ENCODE measurements around the gene XYLT1. TPM values are rescaled to one million over a fixed set of nuclear protein-coding genes. Genes with fewer than 3 reads are reported as not detected.

Gene XYLT1
- total RNA-seq, 1 donor from 2014 or later = 14.7 TPM

- intact Hi-C loops (cut with micrococcal nuclease) = loop anchor here (10.0 kb wide), 1 partner anchor 246 kb away; no protein-coding TSS in a partner anchor
- H3K36me3 Mint-ChIP-seq (ENCODE audit: low read depth) = peaks cover 38% of the 10 kb centered on the region
Measured at GRCh38 chr16:17460890-17461289, 9.9 kb downstream of the XYLT1 start.

GRCh38 chr16:17459903-17460521 is 10.7 kb downstream of the XYLT1 start:
- H3K27me3 Mint-ChIP-seq = no peaks in the 10 kb centered on the region
- H3K4me3 Mint-ChIP-seq = no peak overlapping the region
- H3K4me1 Mint-ChIP-seq = peaks cover 33% of the 10 kb centered on the region
- peaks cover 35% of the 10 kb centered on the region for H3K36me3 Mint-ChIP-seq (ENCODE audit: low read depth)
- intact Hi-C loops (cut with micrococcal nuclease) = loop anchor here (10.0 kb wide), 1 partner anchor 245 kb away; no protein-coding TSS in a partner anchor
- no peak for DNase-seq
- H3K9me3 Mint-ChIP-seq = no peaks in the 10 kb centered on the region
- H3K27ac Mint-ChIP-seq = no peak overlapping the region

More at GRCh38 chr16:17460890-17461289, 9.9 kb downstream of the XYLT1 start:
- Mint-ChIP-seq H3K4me1 (peaks cover 40% of the 10 kb centered on the region), H3K9me3 (no peaks in the 10 kb centered on the region), H3K27me3 (no peaks in the 10 kb centered on the region), H3K4me3 (no peak overlapping the region), H3K27ac (peak overlapping the region; percentile 0)
- DNase-seq = no peak

- H3K9me3 Mint-ChIP-seq = no peaks in the 10 kb centered on the region
- intact Hi-C loops (cut with micrococcal nuclease) = no loop called here
- H3K27me3 Mint-ChIP-seq = no peaks in the 10 kb centered on the region
- no peak overlapping the region for H3K27ac Mint-ChIP-seq
- H3K4me3 Mint-ChIP-seq = no peak overlapping the region
- DNase-seq = no peak
- peaks cover 31% of the 10 kb centered on the region for H3K36me3 Mint-ChIP-seq (ENCODE audit: low read depth)
- peaks cover 24% of the 10 kb centered on the region for H3K4me1 Mint-ChIP-seq
Measured at GRCh38 chr16:17457997-17458396, 12.8 kb downstream of the XYLT1 start.

- H3K4me3 Mint-ChIP-seq = no peak overlapping the region
- no peak for DNase-seq
- peaks cover 28% of the 10 kb centered on the region for H3K36me3 Mint-ChIP-seq (ENCODE audit: low read depth)
- no peaks in the 10 kb centered on the region for H3K27me3 Mint-ChIP-seq
- H3K4me1 Mint-ChIP-seq = peaks cover 24% of the 10 kb centered on the region
- no peak overlapping the region for H3K27ac Mint-ChIP-seq
- intact Hi-C loops (cut with micrococcal nuclease) = no loop called here
- H3K9me3 Mint-ChIP-seq = no peaks in the 10 kb centered on the region
Measured at GRCh38 chr16:17457513-17457912, 13.2 kb downstream of the XYLT1 start.

GRCh38 chr16:17454162-17454730 is 16.5 kb downstream of the XYLT1 start:
- no peak overlapping the region for H3K27ac Mint-ChIP-seq
- peaks cover 25% of the 10 kb centered on the region for H3K36me3 Mint-ChIP-seq (ENCODE audit: low read depth)
- no peaks in the 10 kb centered on the region for H3K9me3 Mint-ChIP-seq

GRCh38 chr16:17453364-17454038 is 17.3 kb downstream of the XYLT1 start:
- Mint-ChIP-seq H3K27me3 (no peaks in the 10 kb centered on the region), H3K4me1 (peaks cover 40% of the 10 kb centered on the region), H3K4me3 (no peak overlapping the region), H3K9me3 (no peaks in the 10 kb centered on the region), H3K27ac (no peak overlapping the region), H3K36me3 (ENCODE audit: low read depth) (peaks cover 25% of the 10 kb centered on the region)
- intact Hi-C loops (cut with micrococcal nuclease) = loop anchor here (5.0 kb wide), 1 partner anchor 91 kb away; no protein-coding TSS in a partner anchor
- DNase-seq = no peak

More at GRCh38 chr16:17454162-17454730, 16.5 kb downstream of the XYLT1 start:
- H3K4me3 Mint-ChIP-seq = no peak overlapping the region
- no peaks in the 10 kb centered on the region for H3K27me3 Mint-ChIP-seq
- H3K4me1 Mint-ChIP-seq = peaks cover 33% of the 10 kb centered on the region
- intact Hi-C loops (cut with micrococcal nuclease) = loop anchor here (5.0 kb wide), 1 partner anchor 92 kb away; no protein-coding TSS in a partner anchor
- no peak for DNase-seq

- no peak overlapping the region for H3K27ac Mint-ChIP-seq
Measured at GRCh38 chr16:17452922-17453321, 17.8 kb downstream of the XYLT1 start.

GRCh38 chr16:17451843-17452242 is 18.9 kb downstream of the XYLT1 start:
- H3K9me3 Mint-ChIP-seq = no peaks in the 10 kb centered on the region
- H3K36me3 Mint-ChIP-seq (ENCODE audit: low read depth) = peaks cover 25% of the 10 kb centered on the region
- H3K27me3 Mint-ChIP-seq = no peaks in the 10 kb centered on the region
- no peak overlapping the region for H3K27ac Mint-ChIP-seq
- H3K4me3 Mint-ChIP-seq = no peak overlapping the region
- no peak for DNase-seq
- intact Hi-C loops (cut with micrococcal nuclease) = loop anchor here (5.0 kb wide), 1 partner anchor 90 kb away; no protein-coding TSS in a partner anchor
- H3K4me1 Mint-ChIP-seq = peaks cover 44% of the 10 kb centered on the region

More at GRCh38 chr16:17452922-17453321, 17.8 kb downstream of the XYLT1 start:
- Mint-ChIP-seq H3K4me3 (no peak overlapping the region), H3K36me3 (ENCODE audit: low read depth) (peaks cover 23% of the 10 kb centered on the region), H3K9me3 (no peaks in the 10 kb centered on the region), H3K4me1 (peaks cover 42% of the 10 kb centered on the region), H3K27me3 (no peaks in the 10 kb centered on the region)
- no peak for DNase-seq
- intact Hi-C loops (cut with micrococcal nuclease) = loop anchor here (5.0 kb wide), 1 partner anchor 91 kb away; no protein-coding TSS in a partner anchor

GRCh38 chr16:17450291-17450690 is 20.5 kb downstream of the XYLT1 start:
- H3K4me3 Mint-ChIP-seq = no peak overlapping the region
- DNase-seq = no peak
- H3K27ac Mint-ChIP-seq = peak overlapping the region; percentile 31
- intact Hi-C loops (cut with micrococcal nuclease) = loop anchor here (5.0 kb wide), 1 partner anchor 88 kb away; no protein-coding TSS in a partner anchor
- H3K27me3 Mint-ChIP-seq = no peaks in the 10 kb centered on the region
- H3K4me1 Mint-ChIP-seq = peaks cover 44% of the 10 kb centered on the region
- H3K36me3 Mint-ChIP-seq (ENCODE audit: low read depth) = peaks cover 27% of the 10 kb centered on the region
- no peaks in the 10 kb centered on the region for H3K9me3 Mint-ChIP-seq

- peaks cover 28% of the 10 kb centered on the region for H3K36me3 Mint-ChIP-seq (ENCODE audit: low read depth)
- H3K4me1 Mint-ChIP-seq = peaks cover 44% of the 10 kb centered on the region
- no peaks in the 10 kb centered on the region for H3K27me3 Mint-ChIP-seq
- H3K9me3 Mint-ChIP-seq = no peaks in the 10 kb centered on the region
- peak; percentile 79 for DNase-seq
- intact Hi-C loops (cut with micrococcal nuclease) = no loop called here
- H3K4me3 Mint-ChIP-seq = peak overlapping the region; percentile 62
- H3K27ac Mint-ChIP-seq = peak overlapping the region; percentile 90
Measured at GRCh38 chr16:17448640-17449638, 21.8 kb downstream of the XYLT1 start.

- H3K36me3 Mint-ChIP-seq (ENCODE audit: low read depth) = peaks cover 37% of the 10 kb centered on the region
- H3K4me3 Mint-ChIP-seq = no peak overlapping the region
- H3K9me3 Mint-ChIP-seq = no peaks in the 10 kb centered on the region
- peak overlapping the region; percentile 5 for H3K27ac Mint-ChIP-seq
- no peaks in the 10 kb centered on the region for H3K27me3 Mint-ChIP-seq
- intact Hi-C loops (cut with micrococcal nuclease) = no loop called here
- DNase-seq = no peak
- H3K4me1 Mint-ChIP-seq = peaks cover 37% of the 10 kb centered on the region
Measured at GRCh38 chr16:17447101-17447569, 23.6 kb downstream of the XYLT1 start.

GRCh38 chr16:17446661-17447060 is 24.1 kb downstream of the XYLT1 start:
- Mint-ChIP-seq H3K36me3 (ENCODE audit: low read depth) (peaks cover 38% of the 10 kb centered on the region), H3K4me3 (no peak overlapping the region), H3K9me3 (no peaks in the 10 kb centered on the region), H3K27me3 (no peaks in the 10 kb centered on the region), H3K4me1 (peaks cover 34% of the 10 kb centered on the region), H3K27ac (no peak overlapping the region)
- no peak for DNase-seq
- intact Hi-C loops (cut with micrococcal nuclease) = no loop called here

GRCh38 chr16:17445421-17445820 is 25.3 kb downstream of the XYLT1 start:
- DNase-seq = no peak
- Mint-ChIP-seq H3K4me1 (peaks cover 29% of the 10 kb centered on the region), H3K27ac (no peak overlapping the region), H3K9me3 (no peaks in the 10 kb centered on the region), H3K4me3 (no peak overlapping the region), H3K27me3 (no peaks in the 10 kb centered on the region), H3K36me3 (ENCODE audit: low read depth) (peaks cover 37% of the 10 kb centered on the region)
- intact Hi-C loops (cut with micrococcal nuclease) = no loop called here
